A549 treated with CORT108297 at 1 μM for 4 hours (cell line): ENCODE results near the gene CCT5. TPM values are rescaled to one million over a fixed set of nuclear protein-coding genes. Genes with fewer than 3 reads are reported as not detected.

Source experiments
- total RNA-seq: library from RNA; stranded (reverse); fragments of 200-300 nt; extraction: Qiagen RNA extraction; gene quantifications from 5 replicates; pipeline ENCODE4 v1.2.3, GENCODE V29; 2022

Gene CCT5
- 487 to 806 TPM (median 519 TPM) in 5 replicates for total RNA-seq

DNA sequence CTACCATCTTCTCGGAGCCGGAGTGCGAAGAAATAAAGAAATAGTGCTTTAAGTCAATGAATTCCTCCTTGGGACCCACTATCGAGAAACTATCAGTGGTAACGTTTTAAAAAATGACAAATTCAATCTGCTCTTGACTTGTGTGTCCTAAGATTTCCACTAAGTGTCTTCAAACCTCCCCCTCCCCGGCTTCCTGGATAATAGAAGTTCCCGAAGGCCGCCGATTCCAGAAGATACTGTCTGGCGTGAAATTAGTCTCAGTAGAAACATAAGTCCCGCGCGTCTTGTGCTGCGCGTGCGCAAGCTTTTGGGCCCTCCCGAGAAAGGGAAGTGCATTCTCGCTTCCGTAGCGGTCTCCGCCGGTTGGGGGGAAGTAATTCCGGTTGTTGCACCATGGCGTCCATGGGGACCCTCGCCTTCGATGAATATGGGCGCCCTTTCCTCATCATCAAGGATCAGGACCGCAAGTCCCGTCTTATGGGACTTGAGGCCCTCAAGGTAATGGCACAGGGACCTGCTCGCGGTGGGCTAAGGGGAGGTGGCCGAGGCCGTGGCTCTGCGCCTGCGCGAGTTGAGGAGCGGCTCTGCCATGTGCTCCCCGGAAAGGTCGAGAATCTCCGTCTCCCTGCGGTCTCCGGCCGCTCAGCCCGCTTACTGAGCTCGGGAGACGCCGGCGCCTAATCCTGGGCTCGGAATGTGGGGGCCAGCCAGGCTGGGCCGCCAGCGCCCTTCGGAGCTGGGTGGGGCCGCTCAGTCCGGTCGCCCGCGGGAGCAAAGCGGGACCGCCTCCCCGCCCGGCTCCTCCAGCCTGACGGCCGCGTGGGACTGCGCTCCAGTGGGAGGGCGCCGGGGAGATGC is at the start of gene CCT5:
CCT5 (plus strand) TSS at position 333 of the 858 bp plus-strand sequence; CDS start at position 394, 61 bp downstream.

DNA sequence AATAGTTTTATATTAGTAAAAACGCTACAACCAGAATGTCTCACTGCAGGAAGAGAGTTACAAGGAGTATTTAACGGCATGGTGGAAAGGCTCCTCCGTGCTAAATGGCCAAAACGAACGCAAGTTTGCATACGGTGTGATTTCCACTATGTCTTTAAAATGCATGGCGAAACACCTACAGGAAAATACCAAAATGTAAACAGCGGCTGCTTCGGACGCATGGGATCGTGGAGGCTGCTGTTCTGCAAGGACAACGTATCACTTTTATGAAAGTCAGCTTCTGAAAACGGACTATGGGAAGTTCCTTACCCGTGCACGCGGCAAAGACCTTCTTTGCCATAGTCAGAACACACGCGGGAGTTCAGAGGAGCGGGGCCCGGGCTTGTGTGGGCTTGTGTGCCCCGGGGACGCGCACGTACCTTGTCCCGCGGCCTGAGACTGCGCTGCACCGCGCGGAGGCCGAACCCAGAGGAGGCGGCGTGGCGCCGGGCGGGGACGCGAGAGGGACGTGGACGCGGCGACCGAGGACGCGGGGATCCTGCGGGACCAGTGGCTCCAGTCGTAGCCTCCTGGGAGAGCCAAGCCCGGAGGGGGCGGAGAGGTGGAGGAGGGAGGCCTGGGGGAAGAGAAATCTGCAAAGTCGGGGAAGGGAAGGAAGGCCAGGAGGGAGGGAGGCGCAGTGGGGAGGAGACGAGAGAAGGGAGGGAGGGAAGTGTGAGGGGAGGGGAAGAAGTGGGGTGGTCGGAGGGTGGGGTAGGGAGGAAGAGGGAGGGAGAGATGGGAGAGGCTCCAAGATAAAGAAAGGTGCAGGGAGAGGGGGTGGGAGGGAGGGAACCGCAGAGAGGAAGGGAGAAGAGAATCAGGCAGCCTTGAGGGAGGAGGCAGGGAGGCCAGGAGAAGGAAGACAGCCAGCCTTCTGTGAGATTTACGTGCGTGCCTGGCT is 57.4 kb downstream of the CCT5 start, which contains the start of gene CMBL:
CMBL (minus strand) TSS at position 697 of the 943 bp plus-strand sequence. CDS start 17,140 bp downstream, outside the sequence.

Other genes starting within 250 kb of the CCT5 start
- 11.7 to 19.8 TPM (median 12.2 TPM) in 5 replicates for gene ATPSCKMT, start 392 bp upstream of the CCT5 start, total RNA-seq
- gene CMBL, start 57.6 kb downstream of the CCT5 start, total RNA-seq = 20.2 to 23.2 TPM (median 22.1 TPM) in 5 replicates
- gene MARCHF6, start 103.4 kb downstream of the CCT5 start, total RNA-seq = 45.2 to 80.3 TPM (median 69.3 TPM) in 5 replicates
- gene ROPN1L, start 191.6 kb downstream of the CCT5 start, total RNA-seq = 1.9 to 2.7 TPM (median 2.1 TPM) in 5 replicates